HEK293 (cell line): ENCODE measurements around the gene SYCP2.

ENCODE experiments used
- CTCF ChIA-PET: fragments of 350-600 bp; formaldehyde crosslinking; extraction: SDS; loops from one replicate; lab custom pipeline; 2021; ENCODE audit warnings: antibody characterized with exemption; lab: Yijun Ruan, JAX
- POLR2A ChIA-PET: fragments of 300-600 bp; formaldehyde crosslinking; extraction: SDS; loops from one replicate; lab custom pipeline; 2020; ENCODE audit warnings: antibody characterized with exemption, inconsistent platforms; lab: Yijun Ruan, JAX
- H3K27ac ChIP-seq: fragments of 200-500 bp; sonication (Bioruptor generic); 2 replicates; pipeline ENCODE4 v1.5.1; 2014; ENCODE audit warnings: low read depth, low read length, control low read depth, inconsistent platforms; ENCODE audit errors: extremely low read depth
- H3K36me3 ChIP-seq, 2 experiments: fragments of 200-500 bp in 1 of 2; sonication (Bioruptor generic) in 1 of 2; 1 replicate in 1 of 2; 2 replicates in 1 of 2; pipeline ENCODE4 v1.5.1; 2014 to 2017; ENCODE audit warnings: inconsistent platforms in 2 of 2, low read length in 2 of 2; ENCODE audit not compliant: control insufficient read depth in 2 of 2, insufficient read depth in 1 of 2
- H3K4me1 ChIP-seq: fragments of 200-500 bp; sonication (Bioruptor generic); 2 replicates; pipeline ENCODE4 v1.5.1; 2014; ENCODE audit warnings: mild to moderate bottlenecking, low read length, inconsistent platforms; ENCODE audit not compliant: control insufficient read depth, insufficient read depth
- H3K4me3 ChIP-seq: 2 replicates; pipeline ENCODE4 v1.5.1; 2011; ENCODE audit warnings: low read depth, mild to moderate bottlenecking, control low read depth, low read length, moderate library complexity
- H3K9me3 ChIP-seq: fragments of 200-500 bp; sonication (Bioruptor generic); 2 replicates; pipeline ENCODE4 v1.5.1; 2014; ENCODE audit warnings: low read depth, low read length, inconsistent platforms; ENCODE audit not compliant: control insufficient read depth, insufficient read depth
- GLIS1 ChIP-seq: fragments of 450-650 bp; formaldehyde crosslinking; IDR thresholded peaks from 2 replicates; pipeline ENCODE4 v1.5.1; 2016; ENCODE audit warnings: missing biosample characterization, missing genetic modification characterization
- KLF1 ChIP-seq: fragments of 450-650 bp; formaldehyde crosslinking; IDR thresholded peaks from 2 replicates; pipeline ENCODE4 v1.5.1; 2016; ENCODE audit warnings: missing biosample characterization, missing genetic modification characterization
- KLF17 ChIP-seq: fragments of 450-650 bp; formaldehyde crosslinking; IDR thresholded peaks from 2 replicates; pipeline ENCODE4 v1.5.1; 2016; ENCODE audit warnings: missing biosample characterization, missing genetic modification characterization
- RBAK ChIP-seq: fragments of 450-650 bp; formaldehyde crosslinking; IDR thresholded peaks from 2 replicates; pipeline ENCODE4 v1.5.1; 2016; ENCODE audit warnings: missing biosample characterization, missing genetic modification characterization
- REPIN1 ChIP-seq: fragments of 450-650 bp; formaldehyde crosslinking; IDR thresholded peaks from 2 replicates; pipeline ENCODE4 v1.5.1; 2017; ENCODE audit warnings: missing biosample characterization, missing genetic modification characterization, low read depth
- SP7 ChIP-seq: fragments of 450-650 bp; formaldehyde crosslinking; IDR thresholded peaks from 2 replicates; pipeline ENCODE4 v1.5.1; 2016; ENCODE audit warnings: missing biosample characterization, missing genetic modification characterization
- ZBTB21 ChIP-seq: fragments of 450-650 bp; formaldehyde crosslinking; IDR thresholded peaks from 2 replicates; pipeline ENCODE4 v1.5.1; 2017; ENCODE audit warnings: missing biosample characterization, missing genetic modification characterization
- ZBTB44 ChIP-seq: fragments of 450-650 bp; IDR thresholded peaks from 2 replicates; pipeline ENCODE4 v1.5.1; 2018; ENCODE audit warnings: missing biosample characterization, mild to moderate bottlenecking, missing genetic modification characterization
- ZFP69B ChIP-seq: fragments of 450-650 bp; formaldehyde crosslinking; IDR thresholded peaks from 2 replicates; pipeline ENCODE4 v1.5.1; 2016; ENCODE audit warnings: missing biosample characterization, missing genetic modification characterization
- ZIC2 ChIP-seq: fragments of 450-650 bp; formaldehyde crosslinking; IDR thresholded peaks from 2 replicates; pipeline ENCODE4 v1.5.1; 2016; ENCODE audit warnings: missing biosample characterization, missing genetic modification characterization
- ZNF214 ChIP-seq: fragments of 450-650 bp; formaldehyde crosslinking; IDR thresholded peaks from 2 replicates; pipeline ENCODE4 v1.5.1; 2017; ENCODE audit warnings: missing biosample characterization, mild to moderate bottlenecking, missing genetic modification characterization, borderline replicate concordance
- ZNF324 ChIP-seq: fragments of 450-650 bp; formaldehyde crosslinking; IDR thresholded peaks from 2 replicates; pipeline ENCODE4 v1.5.1; 2016; ENCODE audit warnings: missing biosample characterization, missing genetic modification characterization
- ZNF521 ChIP-seq: fragments of 450-650 bp; formaldehyde crosslinking; IDR thresholded peaks from 2 replicates; pipeline ENCODE4 v1.5.1; 2017; ENCODE audit warnings: missing biosample characterization, mild to moderate bottlenecking, missing genetic modification characterization
- ZNF600 ChIP-seq: fragments of 450-650 bp; formaldehyde crosslinking; IDR thresholded peaks from 2 replicates; pipeline ENCODE4 v1.5.1; 2016; ENCODE audit warnings: missing biosample characterization, missing genetic modification characterization
- ZNF692 ChIP-seq: fragments of 450-650 bp; formaldehyde crosslinking; IDR thresholded peaks from 2 replicates; pipeline ENCODE4 v1.5.1; 2016; ENCODE audit warnings: missing biosample characterization, missing genetic modification characterization

The SYCP2 gene

DNA sequence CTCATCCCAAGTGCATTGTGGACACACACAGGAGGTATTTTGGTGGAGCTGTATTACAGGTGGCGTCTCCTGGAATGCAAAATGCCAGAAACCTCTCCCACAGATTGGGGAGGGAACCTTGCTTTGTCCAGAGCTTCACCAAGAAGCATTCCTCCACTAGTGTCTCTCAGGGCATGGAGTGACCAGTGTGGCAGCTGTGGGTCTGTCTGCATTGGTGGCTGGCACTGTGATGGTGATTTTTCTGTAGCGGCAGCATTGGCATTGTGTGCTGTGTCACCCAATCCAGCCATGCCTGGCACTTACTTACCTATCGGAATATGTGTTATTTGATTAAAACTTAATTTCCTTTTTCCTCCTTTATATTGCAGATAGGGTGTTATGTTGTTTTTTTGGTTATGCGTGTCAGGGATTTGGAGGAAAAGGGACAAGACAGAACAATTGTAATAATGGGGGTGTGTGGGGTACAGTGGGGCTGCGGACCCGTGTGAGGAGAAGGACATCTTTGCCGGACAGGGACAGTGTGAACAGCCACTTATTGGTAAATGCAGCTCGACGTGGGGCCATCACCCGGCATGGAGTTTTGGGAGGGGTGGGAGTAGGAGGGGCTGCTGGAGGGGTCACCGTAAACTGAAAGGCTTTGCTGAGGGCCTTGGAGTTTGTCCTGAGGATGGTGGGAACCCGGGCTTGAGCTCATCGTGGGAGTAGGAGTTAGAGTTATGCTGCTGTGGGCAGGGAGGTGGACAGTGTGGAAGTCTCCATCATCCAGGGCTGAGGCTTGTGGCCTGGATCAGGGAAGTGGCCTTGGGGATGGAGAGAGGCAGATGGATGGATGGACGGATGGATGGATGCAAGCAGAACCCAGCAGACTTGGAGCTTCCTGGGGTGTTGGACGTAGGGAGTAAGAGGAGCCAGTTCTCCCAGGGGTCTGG is 105.0 kb downstream of the SYCP2 start:
- no peaks in the 10 kb centered on the region for H3K9me3 ChIP-seq
- no peaks in the 10 kb centered on the region for H3K36me3 ChIP-seq
- no peak overlapping the region for H3K4me3 ChIP-seq
- ChIA-PET POLR2A (no interaction called here), CTCF (interaction anchor here (1.0 to 1.3 kb wide), 2 partner anchors 22 to 45 kb away, joined by 3 to 4 read pairs; no protein-coding TSS in a partner anchor)
- H3K27ac ChIP-seq = no peak overlapping the region
- no peaks in the 10 kb centered on the region for H3K4me1 ChIP-seq
- TF ChIP-seq ZNF521 (no peak), ZBTB21 (tag by site-specific recombination) (no peak), RBAK (tag by site-specific recombination) (no peak), ZNF214 (tag by site-specific recombination) (no peak)

- H3K9me3 ChIP-seq = no peaks in the 10 kb centered on the region
- H3K4me1 ChIP-seq = no peaks in the 10 kb centered on the region
- CTCF ChIA-PET = no interaction called here
- peak; percentile 87 for TF ChIP-seq GLIS1 (tag by site-specific recombination)
- no peak for TF ChIP-seq REPIN1 (tag by site-specific recombination)
- TF ChIP-seq SP7 (tag by site-specific recombination) = no peak
- TF ChIP-seq, all 188 proteins: peak for 1
- POLR2A ChIA-PET = no interaction called here
- H3K4me3 ChIP-seq = no peak overlapping the region
- H3K27ac ChIP-seq = no peak overlapping the region
- H3K36me3 ChIP-seq = no peaks in the 10 kb centered on the region
Measured at GRCh38 chr20:59827138-59828056, 106.0 kb downstream of the SYCP2 start.

DNA sequence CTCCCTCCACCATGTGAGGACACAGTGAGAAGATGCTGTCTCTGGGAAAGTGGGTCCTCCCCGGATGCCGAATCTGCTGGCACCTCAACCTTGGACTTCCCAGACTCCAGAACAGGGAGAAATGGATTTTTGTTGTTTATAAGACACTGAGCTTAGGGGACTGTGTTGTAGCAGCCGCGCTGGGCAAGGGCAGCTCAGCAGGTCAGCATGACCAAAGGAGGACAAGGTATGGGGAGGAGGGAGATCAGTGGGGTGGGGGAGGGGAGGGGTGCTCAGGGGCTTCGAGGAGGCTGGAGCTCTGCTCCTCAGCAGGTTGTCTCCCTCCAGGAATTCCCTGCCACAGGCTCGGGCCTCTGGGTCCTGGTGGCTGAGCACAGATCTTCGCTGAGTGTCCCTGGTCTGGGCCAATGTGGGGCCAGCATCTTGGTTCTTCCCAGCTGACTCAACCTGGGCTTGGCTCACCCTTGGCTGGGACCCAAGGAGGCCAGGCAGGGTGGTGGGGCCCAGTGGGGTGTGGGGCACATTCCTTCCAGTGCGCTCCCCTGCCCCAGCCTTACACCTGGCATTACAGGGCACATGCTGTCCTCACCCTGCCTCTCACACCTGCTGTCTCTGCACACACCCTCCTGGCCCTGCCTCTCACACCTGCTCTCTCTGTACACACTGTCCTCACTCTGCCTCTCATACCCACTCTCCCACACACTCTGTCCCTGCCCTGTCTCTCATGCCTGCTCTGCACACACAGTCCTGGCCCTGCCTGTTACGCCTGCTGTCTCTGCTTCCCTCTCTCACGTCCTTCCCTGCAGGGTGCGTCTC is 107.3 kb downstream of the SYCP2 start:
- ChIA-PET POLR2A (no interaction called here), CTCF (interaction anchor here (0.7 kb wide), 1 partner anchor 95 kb away, joined by 3 read pairs; no protein-coding TSS in a partner anchor)
- peak; percentile 94 for TF ChIP-seq ZNF692 (tag by site-specific recombination)
- no peak for TF ChIP-seq ZNF324 (tag by site-specific recombination)
- peak; percentile 17; the same call in 1 of the 2 replicates for TF ChIP-seq KLF1 (tag by site-specific recombination)
- TF ChIP-seq KLF17 (tag by site-specific recombination) = peak; percentile 94
- no peak for TF ChIP-seq ZBTB44
- TF ChIP-seq ZIC2 = peak; percentile 75
- peak; percentile 84 for TF ChIP-seq ZNF600 (tag by site-specific recombination)
- peak; percentile 81 for TF ChIP-seq ZFP69B
- Histone ChIP-seq H3K9me3 (no peaks in the 10 kb centered on the region), H3K27ac (no peak overlapping the region), H3K36me3 (no peaks in the 10 kb centered on the region), H3K4me3 (no peak overlapping the region), H3K4me1 (no peaks in the 10 kb centered on the region)
